ENCODE results near the gene RELT.

The RELT gene

GRCh38 chr11:73375830-73376159, 404 bp upstream of the RELT start:
- DNase-seq (ENCODE audit: low read depth) = no peak
- TF ChIP-seq CTCF (conservative IDR thresholded peaks at IDR 0.05; ENCODE audit: low read depth, low read length) = no peak
- H3K4me3 ChIP-seq (ENCODE audit: low read depth, low read length) = peak overlapping the region; percentile 3

- peak; percentile 83 for DNase-seq (ENCODE audit: low read depth)
- H3K4me3 ChIP-seq (ENCODE audit: low read depth, low read length) = peak overlapping the region; percentile 73
- no peak for TF ChIP-seq CTCF (conservative IDR thresholded peaks at IDR 0.05; ENCODE audit: low read depth, low read length)
Measured at GRCh38 chr11:73376803-73377629, 817 bp downstream of the RELT start.

- H3K4me3 ChIP-seq (ENCODE audit: low read depth, low read length) = no peak overlapping the region
- no peak for TF ChIP-seq CTCF (conservative IDR thresholded peaks at IDR 0.05; ENCODE audit: low read depth, low read length)
- DNase-seq (ENCODE audit: low read depth) = no peak
Measured at GRCh38 chr11:73379189-73379880, 3.1 kb downstream of the RELT start.

- H3K4me3 ChIP-seq (ENCODE audit: low read depth, low read length) = no peak overlapping the region
- no peak for TF ChIP-seq CTCF (conservative IDR thresholded peaks at IDR 0.05; ENCODE audit: low read depth, low read length)
- DNase-seq (ENCODE audit: low read depth) = no peak
Measured at GRCh38 chr11:73380331-73380730, 4.1 kb downstream of the RELT start.

- DNase-seq (ENCODE audit: low read depth) = no peak
- H3K4me3 ChIP-seq (ENCODE audit: low read depth, low read length) = no peak overlapping the region
- TF ChIP-seq CTCF (conservative IDR thresholded peaks at IDR 0.05; ENCODE audit: low read depth, low read length) = no peak
Measured at GRCh38 chr11:73380897-73381410, 4.8 kb downstream of the RELT start.

GRCh38 chr11:73381589-73381988, 5.4 kb downstream of the RELT start:
- DNase-seq (ENCODE audit: low read depth) = no peak

More at GRCh38 chr11:73381589-73381988, 5.4 kb downstream of the RELT start:
- TF ChIP-seq CTCF (conservative IDR thresholded peaks at IDR 0.05; ENCODE audit: low read depth, low read length) = no peak
- no peak overlapping the region for H3K4me3 ChIP-seq (ENCODE audit: low read depth, low read length)

Data from choroid plexus epithelial cell (primary cell).